SK-N-MC (cell line): ENCODE data around the gene HIRA.

Experiments used
- EZH2 ChIP-seq: fragments of 200-600 bp; sonication (generic); IDR thresholded peaks from one replicate; pipeline ENCODE4 v1.6.1; 2017; ENCODE audit warnings: antibody characterized with exemption
- FOXP2 ChIP-seq: optimal IDR thresholded peaks from 2 replicates; pipeline ENCODE3; 2011; ENCODE audit warnings: mild to moderate bottlenecking, moderate library complexity; ENCODE audit not compliant: insufficient read depth; ENCODE audit errors: extremely low read length, control extremely low read depth
- POLR2AphosphoS5 ChIP-seq: IDR thresholded peaks from 2 replicates; pipeline ENCODE4 v1.6.1; 2012; ENCODE audit warnings: mild to moderate bottlenecking, low read depth, low read length, borderline replicate concordance

GRCh38 chr22:19448739-19449421 is 17.3 kb upstream of the HIRA start:
- no peak for TF ChIP-seq POLR2AphosphoS5
- TF ChIP-seq EZH2, result no peak
- no peak for TF ChIP-seq FOXP2
